NK-92 (cell line): ENCODE data around the gene ZNF497.
"Not testable (repeated sequence)": the region's sequence is repeated elsewhere in the genome, so short reads cannot be mapped to it uniquely, and the experiment has no call there.

Experiments used
- DNase-seq: peaks from one replicate; lab custom pipeline; 2025; ENCODE audit not compliant: unreplicated experiment; lab: John Stamatoyannopoulos, UW

The ZNF497 gene

GRCh38 chr19:58348080-58348479 lies 14.5 kb downstream of the ZNF497 start:
- DNase-seq, result not testable (repeated sequence)

- DNase-seq, result no peak
Observed at GRCh38 chr19:58346961-58347929, 15.3 kb downstream of the ZNF497 start.

GRCh38 chr19:58345558-58345957 lies 17.0 kb downstream of the ZNF497 start:
- DNase-seq, result no peak

- no peak for DNase-seq
Observed at GRCh38 chr19:58338825-58339558, 23.6 kb downstream of the ZNF497 start.

GRCh38 chr19:58338336-58338735 lies 24.2 kb downstream of the ZNF497 start:
- no peak for DNase-seq

GRCh38 chr19:58336820-58337219 lies 25.7 kb downstream of the ZNF497 start:
- no peak for DNase-seq

GRCh38 chr19:58336216-58336615 lies 26.3 kb downstream of the ZNF497 start:
- no peak for DNase-seq

- no peak for DNase-seq
Observed at GRCh38 chr19:58335630-58336029, 26.9 kb downstream of the ZNF497 start.

- no peak for DNase-seq
Observed at GRCh38 chr19:58334691-58335249, 27.8 kb downstream of the ZNF497 start.

- no peak for DNase-seq
Observed at GRCh38 chr19:58332697-58333096, 29.9 kb downstream of the ZNF497 start.

- DNase-seq, result no peak
Observed at GRCh38 chr19:58330458-58330857, 32.1 kb downstream of the ZNF497 start.

- DNase-seq, result no peak
Observed at GRCh38 chr19:58328999-58329398, 33.6 kb downstream of the ZNF497 start.

- no peak for DNase-seq
Observed at GRCh38 chr19:58326914-58327726, 35.4 kb downstream of the ZNF497 start, which contains the start of gene ZSCAN22. Gene ZSCAN22 (plus strand): TSS chr19:58326994. CDS start chr19:58334803, 7,809 bp downstream.

- DNase-seq, result no peak
Observed at GRCh38 chr19:58326501-58326913, 36.0 kb downstream of the ZNF497 start.

GRCh38 chr19:58325311-58326022 lies 37.1 kb downstream of the ZNF497 start:
- no peak for DNase-seq

- DNase-seq, result no peak
Observed at GRCh38 chr19:58319241-58319640, 43.3 kb downstream of the ZNF497 start.

GRCh38 chr19:58318297-58318696 lies 44.3 kb downstream of the ZNF497 start:
- no peak for DNase-seq

GRCh38 chr19:58317476-58318072 lies 45.0 kb downstream of the ZNF497 start:
- no peak for DNase-seq

- DNase-seq, result no peak
Observed at GRCh38 chr19:58315580-58315979, 47.0 kb downstream of the ZNF497 start.
